ENCODE measurements around the gene RAP1GDS1.
"Not testable (repeated sequence)": the region's sequence is repeated elsewhere in the genome, so short reads cannot be mapped to it uniquely, and the experiment has no call there.

RAP1GDS1 gene

GRCh38 chr4:98352940-98353339, 91.8 kb downstream of the RAP1GDS1 start:
- no peak for DNase-seq (ENCODE audit: low read depth, low spot score)

- DNase-seq (ENCODE audit: low read depth, low spot score), result no peak
These were observed 97.6 kb downstream of the RAP1GDS1 start for GRCh38 chr4:98358630-98359248.

- DNase-seq (ENCODE audit: low read depth, low spot score), result no peak
These were observed 98.5 kb downstream of the RAP1GDS1 start for GRCh38 chr4:98359646-98360045.

- DNase-seq (ENCODE audit: low read depth, low spot score), result no peak
These were observed 102.2 kb downstream of the RAP1GDS1 start for GRCh38 chr4:98363431-98363830.

GRCh38 chr4:98366275-98366674, 105.1 kb downstream of the RAP1GDS1 start:
- not testable (repeated sequence) for DNase-seq (ENCODE audit: low read depth, low spot score)

GRCh38 chr4:98368000-98368399, 106.8 kb downstream of the RAP1GDS1 start:
- not testable (repeated sequence) for DNase-seq (ENCODE audit: low read depth, low spot score)

- DNase-seq (ENCODE audit: low read depth, low spot score), result no peak
These were observed 108.1 kb downstream of the RAP1GDS1 start for GRCh38 chr4:98369322-98369721.

- no peak for DNase-seq (ENCODE audit: low read depth, low spot score)
These were observed 113.5 kb downstream of the RAP1GDS1 start for GRCh38 chr4:98374643-98375042.

GRCh38 chr4:98377559-98377958, 116.4 kb downstream of the RAP1GDS1 start:
- DNase-seq (ENCODE audit: low read depth, low spot score), result no peak

GRCh38 chr4:98381306-98381705, 120.1 kb downstream of the RAP1GDS1 start:
- no peak for DNase-seq (ENCODE audit: low read depth, low spot score)

GRCh38 chr4:98383431-98384106, 122.4 kb downstream of the RAP1GDS1 start:
- DNase-seq (ENCODE audit: low read depth, low spot score), result no peak

- DNase-seq (ENCODE audit: low read depth, low spot score), result no peak
These were observed 124.6 kb downstream of the RAP1GDS1 start for GRCh38 chr4:98385831-98386230.

- DNase-seq (ENCODE audit: low read depth, low spot score), result no peak
These were observed 126.3 kb downstream of the RAP1GDS1 start for GRCh38 chr4:98387345-98388026.

GRCh38 chr4:98394134-98394533, 132.9 kb downstream of the RAP1GDS1 start:
- DNase-seq (ENCODE audit: low read depth, low spot score), result no peak

GRCh38 chr4:98399915-98400314, 138.7 kb downstream of the RAP1GDS1 start:
- DNase-seq (ENCODE audit: low read depth, low spot score), result no peak

- no peak for DNase-seq (ENCODE audit: low read depth, low spot score)
These were observed 145.6 kb downstream of the RAP1GDS1 start for GRCh38 chr4:98406819-98407218.

- no peak for DNase-seq (ENCODE audit: low read depth, low spot score)
These were observed 150.5 kb downstream of the RAP1GDS1 start for GRCh38 chr4:98411731-98412130.

GRCh38 chr4:98416844-98417243, 155.7 kb downstream of the RAP1GDS1 start:
- no peak for DNase-seq (ENCODE audit: low read depth, low spot score)

- DNase-seq (ENCODE audit: low read depth, low spot score), result not testable (repeated sequence)
These were observed 159.0 kb downstream of the RAP1GDS1 start for GRCh38 chr4:98420151-98420550.

- no peak for DNase-seq (ENCODE audit: low read depth, low spot score)
These were observed 159.9 kb downstream of the RAP1GDS1 start for GRCh38 chr4:98421111-98421510.

GRCh38 chr4:98423009-98423408, 161.8 kb downstream of the RAP1GDS1 start:
- DNase-seq (ENCODE audit: low read depth, low spot score), result no peak

GRCh38 chr4:98430708-98431403, 169.7 kb downstream of the RAP1GDS1 start:
- no peak for DNase-seq (ENCODE audit: low read depth, low spot score)

Data from ELF-1 (cell line).